Body of pancreas (tissue), 4 donors: Measurements from ENCODE around the gene TTC33. TPM values are rescaled to one million over a fixed set of nuclear protein-coding genes. Genes with fewer than 3 reads are reported as not detected.
A peak's percentile ranks its signal among the peaks of the same experiment; 100 is the strongest.

Experiments
- ATAC-seq: fragments of 150-250 bp; one replicate; pipeline ENCODE4 v1.9.1; 2016
- DNase-seq, 4 donors: peaks; one replicate each; pipeline ENCODE4 v3.0.0-alpha.2; 2019
- H3K27ac ChIP-seq, 4 donors: fragments of 200-600 bp; sonication (generic); 1 replicate in 3 of 4; 2 replicates in 1 of 4; pipeline versions ENCODE4 v1.5.1 to v1.6.1; 2016 to 2019; ENCODE audit warnings: mild to moderate bottlenecking in 1 of 4, mixed read lengths in 1 of 4, moderate library complexity in 1 of 4
- H3K27me3 ChIP-seq, 2 donors: fragments of 200-600 bp; sonication (generic); one replicate each; pipeline ENCODE4 v1.6.0; 2016; ENCODE audit warnings: mild to moderate bottlenecking in 1 of 2
- H3K36me3 ChIP-seq, 2 donors: fragments of 200-600 bp; sonication (generic); replicated peaks in 1 of 2; 2 replicates each; pipeline ENCODE4 v1.5.1; 2016; ENCODE audit warnings: low read depth in 2 of 2; ENCODE audit not compliant: insufficient read depth in 1 of 2
- H3K4me1 ChIP-seq: fragments of 200-600 bp; sonication (generic); one replicate; pipeline ENCODE4 v1.6.0; 2016
- H3K4me3 ChIP-seq, 2 donors: fragments of 200-600 bp; sonication (generic); 1 replicate in 1 of 2; 2 replicates in 1 of 2; pipeline ENCODE4 v1.5.1; 2016 to 2019
- H3K9me3 ChIP-seq, 3 donors: fragments of 200-600 bp; sonication (generic); 1 replicate in 2 of 3; 2 replicates in 1 of 3; pipeline ENCODE4 v1.5.1; 2016
- POLR2A ChIP-seq, 3 donors: fragments of 450-650 bp; IDR thresholded peaks; one replicate each; pipeline ENCODE4 v1.6.1; 2016; ENCODE audit warnings: antibody characterized with exemption in 3 of 3, mild to moderate bottlenecking in 2 of 3
- WGBS, 2 donors: methylation state at CpG; one replicate each; pipeline ENCODE4 v1.1.5; 2017; 5-methylcytosine and 5-hydroxymethylcytosine counted together
- intact Hi-C: fragments of 100-400 bp; cut with DNase I; formaldehyde crosslinking; loops from one replicate; pipeline ENCODE4 v1.15.1; 2023
- total RNA-seq, 2 donors: library from RNA; depleted of rRNA; stranded (reverse); fragments of >200 nt; gene quantifications; one replicate each; pipeline ENCODE4 v1.1.0, GENCODE V29; 2016
- TF ChIP-seq, protein P1 (sequence below), 7 experiments: fragments of 450-650 bp in 4 of 7; fragments of 200-600 bp in 3 of 7; sonication (generic) in 3 of 7; IDR thresholded peaks; one replicate each; pipeline ENCODE4 v1.5.1; 2016 to 2019; ENCODE audit warnings: antibody characterized with exemption in 7 of 7

The TTC33 gene
- total RNA-seq, 2 donors from 2014 or later, result 2.3 to 9.3 TPM

- Histone ChIP-seq H3K36me3 (no peaks in the 10 kb centered on the region), H3K9me3 (no peaks in the 10 kb centered on the region), H3K4me3 (no peak overlapping the region), H3K27me3 (no peaks in the 10 kb centered on the region), H3K4me1 (peaks cover 34% of the 10 kb centered on the region), H3K27ac (peak overlapping the region in 1 of 4 donors; percentile 11)
- ATAC-seq (no peak), DNase-seq (no peak)
- TF ChIP-seq, protein P1, sequence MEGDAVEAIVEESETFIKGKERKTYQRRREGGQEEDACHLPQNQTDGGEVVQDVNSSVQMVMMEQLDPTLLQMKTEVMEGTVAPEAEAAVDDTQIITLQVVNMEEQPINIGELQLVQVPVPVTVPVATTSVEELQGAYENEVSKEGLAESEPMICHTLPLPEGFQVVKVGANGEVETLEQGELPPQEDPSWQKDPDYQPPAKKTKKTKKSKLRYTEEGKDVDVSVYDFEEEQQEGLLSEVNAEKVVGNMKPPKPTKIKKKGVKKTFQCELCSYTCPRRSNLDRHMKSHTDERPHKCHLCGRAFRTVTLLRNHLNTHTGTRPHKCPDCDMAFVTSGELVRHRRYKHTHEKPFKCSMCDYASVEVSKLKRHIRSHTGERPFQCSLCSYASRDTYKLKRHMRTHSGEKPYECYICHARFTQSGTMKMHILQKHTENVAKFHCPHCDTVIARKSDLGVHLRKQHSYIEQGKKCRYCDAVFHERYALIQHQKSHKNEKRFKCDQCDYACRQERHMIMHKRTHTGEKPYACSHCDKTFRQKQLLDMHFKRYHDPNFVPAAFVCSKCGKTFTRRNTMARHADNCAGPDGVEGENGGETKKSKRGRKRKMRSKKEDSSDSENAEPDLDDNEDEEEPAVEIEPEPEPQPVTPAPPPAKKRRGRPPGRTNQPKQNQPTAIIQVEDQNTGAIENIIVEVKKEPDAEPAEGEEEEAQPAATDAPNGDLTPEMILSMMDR (IDR thresholded peaks at IDR 0.05), result no peak
- no peak for TF ChIP-seq POLR2A (IDR thresholded peaks at IDR 0.05)
- WGBS, 2 donors, result 23 to 50% methylated on average over 1 of the region's 1 CpG
- intact Hi-C loops, result no loop called here
These were observed 28.4 kb upstream of the TTC33 start for GRCh38 chr5:40784027-40784653.

DNA sequence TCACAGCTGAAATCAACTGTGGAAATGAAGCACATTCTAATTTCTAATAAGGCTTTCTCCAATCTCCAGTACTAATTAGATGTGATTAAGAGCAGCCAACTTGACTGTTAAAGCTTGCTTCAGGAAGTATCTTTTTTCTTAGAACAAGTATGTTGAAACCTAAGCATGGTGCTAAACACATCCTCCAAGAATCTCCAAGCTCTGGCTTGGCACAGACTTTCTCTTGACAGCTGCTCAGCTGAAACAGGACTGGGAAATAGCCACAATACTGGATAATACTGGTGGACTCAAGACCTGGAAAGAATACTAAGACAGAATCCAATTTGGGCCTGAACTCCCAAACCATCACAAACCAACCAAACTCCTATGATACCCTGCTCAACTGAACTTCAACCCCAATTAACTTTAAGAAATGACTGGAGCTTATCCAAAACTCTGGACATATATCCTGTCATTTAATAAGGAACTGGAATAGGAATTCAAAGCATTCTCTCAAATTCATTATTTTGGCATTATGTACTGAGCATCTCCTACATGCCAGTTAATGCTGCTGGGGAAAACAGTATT lies 26.2 kb upstream of the TTC33 start:
- TF ChIP-seq, protein P1 (IDR thresholded peaks at IDR 0.05), result no peak
- TF ChIP-seq POLR2A (IDR thresholded peaks at IDR 0.05), result no peak
- peak in 1 of 4 donors; percentile 15 for DNase-seq
- H3K36me3 ChIP-seq, result no peaks in the 10 kb centered on the region
- H3K27ac ChIP-seq, result no peak overlapping the region
- peaks cover 31% of the 10 kb centered on the region for H3K4me1 ChIP-seq
- no peak for ATAC-seq
- no peak overlapping the region for H3K4me3 ChIP-seq
- intact Hi-C loops, result no loop called here
- H3K27me3 ChIP-seq, result no peaks in the 10 kb centered on the region
- no peaks in the 10 kb centered on the region for H3K9me3 ChIP-seq

GRCh38 chr5:40780858-40781257 lies 25.1 kb upstream of the TTC33 start:
- 85 to 90% methylated on average over 3 of the region's 3 CpGs for WGBS, 2 donors
- no peaks in the 10 kb centered on the region for H3K27me3 ChIP-seq
- no peak overlapping the region for H3K4me3 ChIP-seq
- no peak overlapping the region for H3K27ac ChIP-seq
- peaks cover 0 to 4% of the 10 kb centered on the region in 2 donors for H3K36me3 ChIP-seq
- no peaks in the 10 kb centered on the region for H3K9me3 ChIP-seq
- no peak for TF ChIP-seq POLR2A (IDR thresholded peaks at IDR 0.05)
- TF ChIP-seq, protein P1 (IDR thresholded peaks at IDR 0.05), result no peak
- DNase-seq (no peak), ATAC-seq (no peak)
- intact Hi-C loops, result no loop called here
- H3K4me1 ChIP-seq, result peaks cover 39% of the 10 kb centered on the region

GRCh38 chr5:40780199-40780598 lies 24.4 kb upstream of the TTC33 start:
- intact Hi-C loops, result no loop called here
- no peak for ATAC-seq
- H3K9me3 ChIP-seq, result no peaks in the 10 kb centered on the region

More at GRCh38 chr5:40780199-40780598, 24.4 kb upstream of the TTC33 start:
- WGBS, 2 donors, result 77 to 81% methylated on average over 5 of the region's 5 CpGs
- H3K27ac ChIP-seq, result no peak overlapping the region
- peaks cover 40% of the 10 kb centered on the region for H3K4me1 ChIP-seq
- DNase-seq, result no peak
- no peak for TF ChIP-seq POLR2A (IDR thresholded peaks at IDR 0.05)
- TF ChIP-seq, protein P1 (IDR thresholded peaks at IDR 0.05), result no peak
- no peaks in the 10 kb centered on the region for H3K27me3 ChIP-seq
- peaks cover 0 to 4% of the 10 kb centered on the region in 2 donors for H3K36me3 ChIP-seq
- no peak overlapping the region for H3K4me3 ChIP-seq
